Type B pancreatic cell (in vitro differentiated cells): ENCODE data around the gene USP2. TPM values are rescaled to one million over a fixed set of nuclear protein-coding genes. Genes with fewer than 3 reads are reported as not detected.

ENCODE experiments used
- DNase-seq: peaks from one replicate; pipeline ENCODE4 v3.0.0; 2021; ENCODE audit warnings: mixed read lengths; ENCODE audit not compliant: unreplicated experiment; ENCODE audit errors: extremely low spot score
- H3K27ac Mint-ChIP-seq: 2 replicates; pipeline ENCODE4 v1.8.0; 2021; ENCODE audit warnings: mild to moderate bottlenecking, mixed read lengths
- H3K27me3 Mint-ChIP-seq: 2 replicates; pipeline ENCODE4 v1.8.0; 2021; ENCODE audit warnings: mixed read lengths
- H3K36me3 Mint-ChIP-seq: 2 replicates; pipeline ENCODE4 v1.8.0; 2021; ENCODE audit warnings: mixed read lengths
- H3K4me1 Mint-ChIP-seq: one replicate; pipeline ENCODE4 v1.8.0; 2021; ENCODE audit warnings: mixed read lengths; ENCODE audit not compliant: unreplicated experiment
- H3K4me3 Mint-ChIP-seq: 2 replicates; pipeline ENCODE4 v1.8.0; 2021; ENCODE audit warnings: mild to moderate bottlenecking, mixed read lengths
- H3K9me3 Mint-ChIP-seq: 2 replicates; pipeline ENCODE4 v1.8.0; 2021; ENCODE audit warnings: mixed read lengths
- CTCF ChIP-seq: fragments of 200-600 bp; sonication (generic); conservative IDR thresholded peaks from 2 replicates; pipeline ENCODE4 v1.5.0; 2021; ENCODE audit warnings: antibody characterized with exemption, mild to moderate bottlenecking
- total RNA-seq: library from RNA; stranded (reverse); gene quantifications from 2 replicates; pipeline ENCODE4 v1.2.1, GENCODE V29; 2021; ENCODE audit warnings: low replicate concordance

USP2 gene
- total RNA-seq, 1 donor from 2014 or later, result 8.2 TPM

- TF ChIP-seq CTCF, result no peak
- H3K4me1 Mint-ChIP-seq, result no peaks in the 10 kb centered on the region
Measured at GRCh38 chr11:119415966-119416365, 34.5 kb upstream of the USP2 start.

GRCh38 chr11:119415517-119415916 lies 34.0 kb upstream of the USP2 start:
- no peak for DNase-seq
- no peak for TF ChIP-seq CTCF
- Mint-ChIP-seq H3K4me1 (no peaks in the 10 kb centered on the region), H3K27me3 (peaks cover 26% of the 10 kb centered on the region), H3K27ac (no peak overlapping the region), H3K36me3 (peaks cover 4% of the 10 kb centered on the region), H3K9me3 (peaks cover 4% of the 10 kb centered on the region), H3K4me3 (no peak overlapping the region)

More at GRCh38 chr11:119415966-119416365, 34.5 kb upstream of the USP2 start:
- no peak overlapping the region for H3K27ac Mint-ChIP-seq
- H3K27me3 Mint-ChIP-seq, result peaks cover 31% of the 10 kb centered on the region
- peaks cover 4% of the 10 kb centered on the region for H3K9me3 Mint-ChIP-seq
- DNase-seq, result no peak
- H3K36me3 Mint-ChIP-seq, result peaks cover 4% of the 10 kb centered on the region
- no peak overlapping the region for H3K4me3 Mint-ChIP-seq

- Mint-ChIP-seq H3K4me3 (no peak overlapping the region), H3K27me3 (peaks cover 19% of the 10 kb centered on the region), H3K36me3 (peaks cover 4% of the 10 kb centered on the region), H3K4me1 (no peaks in the 10 kb centered on the region), H3K27ac (no peak overlapping the region), H3K9me3 (peaks cover 4% of the 10 kb centered on the region)
- TF ChIP-seq CTCF, result no peak
- DNase-seq, result no peak
Measured at GRCh38 chr11:119414734-119415133, 33.2 kb upstream of the USP2 start.

- Mint-ChIP-seq H3K27ac (no peak overlapping the region), H3K4me1 (no peaks in the 10 kb centered on the region), H3K9me3 (peaks cover 4% of the 10 kb centered on the region), H3K4me3 (no peak overlapping the region), H3K27me3 (peaks cover 14% of the 10 kb centered on the region), H3K36me3 (peaks cover 4% of the 10 kb centered on the region)
- TF ChIP-seq CTCF, result no peak
- DNase-seq, result no peak
Measured at GRCh38 chr11:119414321-119414720, 32.8 kb upstream of the USP2 start.

GRCh38 chr11:119412072-119412471 lies 30.6 kb upstream of the USP2 start:
- no peaks in the 10 kb centered on the region for H3K4me1 Mint-ChIP-seq
- H3K9me3 Mint-ChIP-seq, result peaks cover 4% of the 10 kb centered on the region
- no peaks in the 10 kb centered on the region for H3K36me3 Mint-ChIP-seq
- no peak for TF ChIP-seq CTCF
- DNase-seq, result no peak
- H3K27ac Mint-ChIP-seq, result no peak overlapping the region
- H3K4me3 Mint-ChIP-seq, result no peak overlapping the region
- peaks cover 4% of the 10 kb centered on the region for H3K27me3 Mint-ChIP-seq

GRCh38 chr11:119410501-119410900 lies 29.0 kb upstream of the USP2 start:
- no peak overlapping the region for H3K4me3 Mint-ChIP-seq
- TF ChIP-seq CTCF, result no peak
- H3K27me3 Mint-ChIP-seq, result no peaks in the 10 kb centered on the region
- no peak overlapping the region for H3K27ac Mint-ChIP-seq
- no peaks in the 10 kb centered on the region for H3K36me3 Mint-ChIP-seq
- no peaks in the 10 kb centered on the region for H3K4me1 Mint-ChIP-seq
- peaks cover 4% of the 10 kb centered on the region for H3K9me3 Mint-ChIP-seq
- no peak for DNase-seq
